Ovary (tissue), 3 donors: ENCODE data around the gene TLR2.

ENCODE experiments used
- CTCF ChIP-seq, 3 donors: fragments of 450-650 bp in 2 of 3; fragments of 200-600 bp in 1 of 3; IDR thresholded peaks; one replicate each; pipeline versions ENCODE4 v1.5.1 to v1.8.0; 2016 to 2022; ENCODE audit warnings: antibody characterized with exemption in 3 of 3, mild to moderate bottlenecking in 1 of 3
- EP300 ChIP-seq: sonication (generic); formaldehyde crosslinking; IDR thresholded peaks from one replicate; pipeline ENCODE4 v1.6.1; 2017; ENCODE audit warnings: antibody characterized with exemption
- donor health status: DM: no; HTN: no; CAD: no.

GRCh38 chr4:153728151-153728550 lies 44.1 kb downstream of the TLR2 start:
- TF ChIP-seq EP300 (no peak), CTCF (IDR thresholded peaks at IDR 0.05) (no peak)
